HG03469 (cell line): ENCODE results near the gene LRRTM2.
"Not testable (repeated sequence)": the region's sequence is repeated elsewhere in the genome, so short reads cannot be mapped to it uniquely, and the experiment has no call there.

Experiments
- ATAC-seq: cut with Tn5 transposase; IDR thresholded peaks from one replicate; pipeline ENCODE4 v1.9.1; 2021; ENCODE audit warnings: mild to moderate bottlenecking, moderate library complexity, moderate number of reproducible peaks; ENCODE audit not compliant: unreplicated experiment

Gene LRRTM2

GRCh38 chr5:138874771-138875551 is at the start of gene LRRTM2:
TSS of gene LRRTM2 (minus strand) at chr5:138875335. CDS start at chr5:138874911, 424 bp downstream.
- ATAC-seq, result no peak

GRCh38 chr5:138922494-138922893 is 47.4 kb upstream of the LRRTM2 start:
- ATAC-seq, result no peak

- ATAC-seq, result not testable (repeated sequence)
These were observed 46.2 kb upstream of the LRRTM2 start for GRCh38 chr5:138921362-138921761.

- no peak for ATAC-seq
These were observed 45.0 kb upstream of the LRRTM2 start for GRCh38 chr5:138920181-138920580.

- no peak for ATAC-seq
These were observed 43.6 kb upstream of the LRRTM2 start for GRCh38 chr5:138918686-138919085.

- ATAC-seq, result no peak
These were observed 39.2 kb upstream of the LRRTM2 start for GRCh38 chr5:138914338-138914737.

- ATAC-seq, result no peak
These were observed 38.6 kb upstream of the LRRTM2 start for GRCh38 chr5:138913773-138914172.

GRCh38 chr5:138912093-138912492 is 37.0 kb upstream of the LRRTM2 start:
- ATAC-seq, result no peak

- no peak for ATAC-seq
These were observed 36.3 kb upstream of the LRRTM2 start for GRCh38 chr5:138911441-138911840.

- no peak for ATAC-seq
These were observed 35.5 kb upstream of the LRRTM2 start for GRCh38 chr5:138910546-138911185.

- ATAC-seq, result no peak
These were observed 34.6 kb upstream of the LRRTM2 start for GRCh38 chr5:138909734-138910133.

- ATAC-seq, result no peak
These were observed 30.4 kb upstream of the LRRTM2 start for GRCh38 chr5:138905541-138905940.

- no peak for ATAC-seq
These were observed 28.1 kb upstream of the LRRTM2 start for GRCh38 chr5:138903130-138903775.

- no peak for ATAC-seq
These were observed 26.6 kb upstream of the LRRTM2 start for GRCh38 chr5:138901716-138902115.

GRCh38 chr5:138900281-138900965 is 25.3 kb upstream of the LRRTM2 start:
- ATAC-seq, result no peak

- no peak for ATAC-seq
These were observed 23.6 kb upstream of the LRRTM2 start for GRCh38 chr5:138898742-138899141.

- no peak for ATAC-seq
These were observed 23.2 kb upstream of the LRRTM2 start for GRCh38 chr5:138898299-138898698.

GRCh38 chr5:138895918-138896317 is 20.8 kb upstream of the LRRTM2 start:
- ATAC-seq, result no peak

GRCh38 chr5:138890644-138891043 is 15.5 kb upstream of the LRRTM2 start:
- no peak for ATAC-seq

- no peak for ATAC-seq
These were observed 14.9 kb upstream of the LRRTM2 start for GRCh38 chr5:138889994-138890393.

- ATAC-seq, result no peak
These were observed 9.4 kb upstream of the LRRTM2 start for GRCh38 chr5:138884554-138884953.
